Activated naive CD8-positive, alpha-beta T cell treated with anti-CD3 and anti-CD28 coated beads, Interleukin-2, amount 10 ng/mL, durations not matched to agents 7 days and 5 days (primary cell): ENCODE measurements around the gene DPM2. TPM values are rescaled to one million over a fixed set of nuclear protein-coding genes. Genes with fewer than 3 reads are reported as not detected.

ENCODE experiments used
- ATAC-seq: fragments of 150-1000 bp; cut with Tn5 transposase; one replicate; pipeline ENCODE4 v1.10.0; 2021; ENCODE audit warnings: low read depth, moderate library complexity
- POLR2A ChIA-PET: fragments of 350-600 bp; sonication (Branson Sonifier 250); formaldehyde crosslinking; loops from one replicate; lab custom pipeline; 2021; ENCODE audit warnings: antibody characterized with exemption; lab: Charles Lee
- DNase-seq: peaks from one replicate; pipeline ENCODE4 v3.0.0; 2021
- H3K27ac Mint-ChIP-seq: one replicate; pipeline ENCODE4 v1.8.0; 2022; ENCODE audit warnings: mild to moderate bottlenecking, mixed read lengths
- H3K27me3 Mint-ChIP-seq: one replicate; pipeline ENCODE4 v1.8.0; 2022; ENCODE audit warnings: mild to moderate bottlenecking, moderate library complexity, mixed read lengths
- H3K36me3 Mint-ChIP-seq: one replicate; pipeline ENCODE4 v1.8.0; 2021; ENCODE audit warnings: mild to moderate bottlenecking, mixed read lengths
- H3K4me1 Mint-ChIP-seq: one replicate; pipeline ENCODE4 v1.8.0; 2021; ENCODE audit warnings: mixed read lengths
- H3K4me3 Mint-ChIP-seq: one replicate; pipeline ENCODE4 v1.8.0; 2022; ENCODE audit warnings: mild to moderate bottlenecking, moderate library complexity, mixed read lengths
- H3K9me3 Mint-ChIP-seq: one replicate; pipeline ENCODE4 v1.8.0; 2021; ENCODE audit warnings: mixed read lengths
- total RNA-seq, 2 experiments: library from RNA; stranded (reverse); gene quantifications; one replicate each; pipeline ENCODE4 v1.2.3, GENCODE V29; 2021

Gene DPM2
- total RNA-seq, 2 experiments from 2014 or later = 49.2 to 54.2 TPM

GRCh38 chr9:127905004-127905728, 32.5 kb downstream of the DPM2 start:
- DNase-seq (peak; percentile 67), ATAC-seq (peak; percentile 60)
- Mint-ChIP-seq H3K27ac (peak overlapping the region; percentile 100), H3K27me3 (no peaks in the 10 kb centered on the region), H3K4me3 (peak overlapping the region; percentile 93), H3K4me1 (peaks cover 40% of the 10 kb centered on the region), H3K36me3 (peaks cover 12% of the 10 kb centered on the region), H3K9me3 (no peaks in the 10 kb centered on the region)
- POLR2A ChIA-PET = interaction anchor here (0.6 to 5.6 kb wide), 20 partner anchors 8 to 170 kb away, joined by 3 to 187 read pairs (median 4); partner anchors contain the start of genes AK1, CDK9, FPGS and NAIF1

GRCh38 chr9:127904561-127905003, 33.1 kb downstream of the DPM2 start:
- ATAC-seq (peak; percentile 5), DNase-seq (peak; percentile 55)
- peaks cover 11% of the 10 kb centered on the region for H3K36me3 Mint-ChIP-seq
- peak overlapping the region; percentile 93 for H3K4me3 Mint-ChIP-seq
- POLR2A ChIA-PET = interaction anchor here (0.8 to 5.6 kb wide), 19 partner anchors 11 to 185 kb away, joined by 3 to 187 read pairs (median 6); partner anchors contain the start of genes CDK9, FPGS, NAIF1 and SH2D3C
- H3K27me3 Mint-ChIP-seq = no peaks in the 10 kb centered on the region
- no peaks in the 10 kb centered on the region for H3K9me3 Mint-ChIP-seq
- H3K27ac Mint-ChIP-seq = peak overlapping the region; percentile 100
- H3K4me1 Mint-ChIP-seq = peaks cover 44% of the 10 kb centered on the region

GRCh38 chr9:127903557-127904475, 33.8 kb downstream of the DPM2 start:
- POLR2A ChIA-PET = interaction anchor here (0.6 to 5.6 kb wide), 26 partner anchors 11 to 331 kb away, joined by 3 to 187 read pairs (median 4); partner anchors contain the start of genes CDK9, FPGS, NAIF1 and SH2D3C
- peak; percentile 32 for ATAC-seq
- Mint-ChIP-seq H3K36me3 (peaks cover 10% of the 10 kb centered on the region), H3K27me3 (no peaks in the 10 kb centered on the region), H3K4me3 (peak overlapping the region; percentile 93), H3K27ac (peak overlapping the region; percentile 100), H3K9me3 (no peaks in the 10 kb centered on the region), H3K4me1 (peaks cover 44% of the 10 kb centered on the region)
- DNase-seq = peak; percentile 89

- H3K4me1 Mint-ChIP-seq = peaks cover 38% of the 10 kb centered on the region
- H3K36me3 Mint-ChIP-seq = peaks cover 32% of the 10 kb centered on the region
- POLR2A ChIA-PET = interaction anchor here (0.7 to 3.2 kb wide), 4 partner anchors 17 to 131 kb away, joined by 3 to 28 read pairs (median 3); partner anchors contain the start of gene ST6GALNAC4
- H3K27ac Mint-ChIP-seq = peak within 1 kb of the TSS; percentile 82
- no peaks in the 10 kb centered on the region for H3K27me3 Mint-ChIP-seq
- peaks cover 1% of the 10 kb centered on the region for H3K9me3 Mint-ChIP-seq
- H3K4me3 Mint-ChIP-seq = peak within 1 kb of the TSS; percentile 89
- ATAC-seq (peak; percentile 65), DNase-seq (peak; percentile 91)
Measured at GRCh38 chr9:127899128-127899943, 38.3 kb downstream of the DPM2 start, which contains the start of gene ST6GALNAC6. TSS of gene ST6GALNAC6 (minus strand) at chr9:127899603. CDS start at chr9:127897981, 1,622 bp downstream.

- H3K4me1 Mint-ChIP-seq = peaks cover 32% of the 10 kb centered on the region
- H3K4me3 Mint-ChIP-seq = peak overlapping the region; percentile 89
- H3K36me3 Mint-ChIP-seq = peaks cover 39% of the 10 kb centered on the region
- no peak for DNase-seq
- peak overlapping the region; percentile 82 for H3K27ac Mint-ChIP-seq
- POLR2A ChIA-PET = interaction anchor here (0.7 to 3.2 kb wide), 6 partner anchors 10 to 128 kb away, joined by 3 to 28 read pairs (median 3); partner anchors contain the start of gene ST6GALNAC4
- no peak for ATAC-seq
- peaks cover 7% of the 10 kb centered on the region for H3K9me3 Mint-ChIP-seq
- H3K27me3 Mint-ChIP-seq = no peaks in the 10 kb centered on the region
Measured at GRCh38 chr9:127898433-127899127, 39.1 kb downstream of the DPM2 start.

GRCh38 chr9:127897193-127897692, 40.4 kb downstream of the DPM2 start:
- Mint-ChIP-seq H3K4me1 (peaks cover 29% of the 10 kb centered on the region), H3K27ac (no peak overlapping the region)
- no peak for DNase-seq

GRCh38 chr9:127896395-127897192, 41.1 kb downstream of the DPM2 start:
- no peak for DNase-seq
- peaks cover 26% of the 10 kb centered on the region for H3K4me1 Mint-ChIP-seq
- peaks cover 10% of the 10 kb centered on the region for H3K9me3 Mint-ChIP-seq
- POLR2A ChIA-PET = interaction anchor here (0.7 to 1.4 kb wide), 5 partner anchors 9 to 112 kb away, joined by 3 to 4 read pairs (median 3); partner anchors contain the start of gene ST6GALNAC4
- no peak overlapping the region for H3K4me3 Mint-ChIP-seq
- no peak overlapping the region for H3K27ac Mint-ChIP-seq
- H3K36me3 Mint-ChIP-seq = peaks cover 51% of the 10 kb centered on the region
- H3K27me3 Mint-ChIP-seq = no peaks in the 10 kb centered on the region
- ATAC-seq = no peak

More at GRCh38 chr9:127897193-127897692, 40.4 kb downstream of the DPM2 start:
- Mint-ChIP-seq H3K9me3 (peaks cover 10% of the 10 kb centered on the region), H3K36me3 (peaks cover 49% of the 10 kb centered on the region), H3K27me3 (no peaks in the 10 kb centered on the region), H3K4me3 (no peak overlapping the region)
- POLR2A ChIA-PET = interaction anchor here (0.7 to 1.4 kb wide), 5 partner anchors 9 to 113 kb away, joined by 3 to 4 read pairs (median 3); partner anchors contain the start of gene ST6GALNAC4
- no peak for ATAC-seq

GRCh38 chr9:127895811-127896210, 41.8 kb downstream of the DPM2 start:
- Mint-ChIP-seq H3K4me3 (no peak overlapping the region), H3K4me1 (peaks cover 23% of the 10 kb centered on the region), H3K36me3 (peaks cover 51% of the 10 kb centered on the region), H3K27ac (peak overlapping the region; percentile 34), H3K9me3 (peaks cover 10% of the 10 kb centered on the region), H3K27me3 (no peaks in the 10 kb centered on the region)
- POLR2A ChIA-PET = interaction anchor here (1.4 kb wide), 1 partner anchor 20 kb away, joined by 4 read pairs; no protein-coding TSS in a partner anchor
- no peak for ATAC-seq
- DNase-seq = no peak

GRCh38 chr9:127893392-127893791, 44.3 kb downstream of the DPM2 start:
- no peak overlapping the region for H3K4me3 Mint-ChIP-seq
- H3K27ac Mint-ChIP-seq = no peak overlapping the region
- H3K9me3 Mint-ChIP-seq = peaks cover 10% of the 10 kb centered on the region
- ATAC-seq (no peak), DNase-seq (no peak)
- no peaks in the 10 kb centered on the region for H3K27me3 Mint-ChIP-seq
- peaks cover 51% of the 10 kb centered on the region for H3K36me3 Mint-ChIP-seq
- POLR2A ChIA-PET = no interaction called here
- H3K4me1 Mint-ChIP-seq = peaks cover 17% of the 10 kb centered on the region

- Mint-ChIP-seq H3K9me3 (peaks cover 10% of the 10 kb centered on the region), H3K27me3 (no peaks in the 10 kb centered on the region), H3K27ac (no peak overlapping the region), H3K4me3 (no peak overlapping the region), H3K4me1 (peaks cover 15% of the 10 kb centered on the region), H3K36me3 (peaks cover 52% of the 10 kb centered on the region)
- ATAC-seq (no peak), DNase-seq (no peak)
- POLR2A ChIA-PET = interaction anchor here (0.9 to 1.3 kb wide), 2 partner anchors 11 to 23 kb away, joined by 4 read pairs; no protein-coding TSS in a partner anchor
Measured at GRCh38 chr9:127892831-127893230, 44.8 kb downstream of the DPM2 start.

- POLR2A ChIA-PET = interaction anchor here (1.0 kb wide), 1 partner anchor 155 kb away, joined by 4 read pairs; the partner anchor contains the start of gene TOR2A
- ATAC-seq (no peak), DNase-seq (no peak)
- Mint-ChIP-seq H3K4me3 (no peak overlapping the region), H3K36me3 (peaks cover 43% of the 10 kb centered on the region), H3K9me3 (peaks cover 10% of the 10 kb centered on the region), H3K27ac (peak overlapping the region; percentile 6), H3K4me1 (peaks cover 9% of the 10 kb centered on the region), H3K27me3 (no peaks in the 10 kb centered on the region)
Measured at GRCh38 chr9:127890053-127890452, 47.6 kb downstream of the DPM2 start.
